ENCODE measurements around the gene ITPRIP.

DNA sequence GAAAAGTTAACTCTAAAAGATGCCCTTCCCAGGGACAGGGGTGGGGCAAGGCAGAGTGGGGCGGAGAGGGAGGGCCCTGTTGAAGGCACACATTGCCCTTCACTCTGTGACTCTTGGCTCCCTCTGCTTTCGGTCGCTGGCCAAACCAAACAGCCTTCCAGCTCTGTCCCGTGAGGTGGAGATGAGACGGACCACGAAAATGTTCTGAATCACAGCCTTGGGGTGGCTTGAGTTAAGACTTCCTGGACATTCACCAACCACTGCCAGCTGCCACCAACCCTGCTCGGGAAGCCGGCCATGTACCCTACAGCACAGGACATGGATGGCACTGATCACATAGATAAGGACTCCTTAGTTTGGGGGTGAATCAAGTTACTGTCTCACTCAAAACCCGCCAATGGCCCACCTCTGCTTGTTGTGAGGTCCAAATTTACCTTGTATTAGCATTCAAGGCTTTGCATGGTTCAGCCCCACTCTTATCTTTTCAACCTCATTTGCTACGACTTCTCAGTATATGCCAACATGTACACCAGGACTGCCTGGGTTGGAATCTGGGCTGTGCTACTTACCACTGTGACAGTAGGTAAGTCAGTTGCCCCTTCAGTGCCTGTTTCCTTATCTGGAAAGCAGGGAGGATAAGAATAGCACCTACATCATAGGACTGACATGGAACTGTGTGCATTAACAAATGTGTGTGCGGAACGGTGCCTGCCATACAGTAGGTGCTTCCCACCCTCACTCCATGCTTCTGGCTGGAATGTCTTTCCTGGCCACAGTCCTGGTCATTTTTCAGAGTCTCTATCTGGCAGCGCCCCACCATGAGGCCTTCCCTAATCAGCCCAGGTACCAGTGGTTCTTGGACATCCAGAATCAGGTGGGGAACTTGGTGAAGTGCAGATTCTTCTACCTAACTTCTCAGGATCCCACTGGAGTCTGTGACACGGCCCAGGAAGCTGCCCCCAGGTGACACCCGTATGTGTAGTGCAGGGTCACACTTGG is 28.0 kb downstream of the ITPRIP start:
- TF ChIP-seq CTCF (IDR thresholded peaks at IDR 0.05) = no peak
- no peak for TF ChIP-seq POLR2A (IDR thresholded peaks at IDR 0.05)
